NCI-H146 (cell line): ENCODE results near the gene KLHDC8A.

ENCODE experiments used
- DNase-seq: peaks from one replicate; lab custom pipeline; 2025; lab: John Stamatoyannopoulos, UW

Gene KLHDC8A

DNA sequence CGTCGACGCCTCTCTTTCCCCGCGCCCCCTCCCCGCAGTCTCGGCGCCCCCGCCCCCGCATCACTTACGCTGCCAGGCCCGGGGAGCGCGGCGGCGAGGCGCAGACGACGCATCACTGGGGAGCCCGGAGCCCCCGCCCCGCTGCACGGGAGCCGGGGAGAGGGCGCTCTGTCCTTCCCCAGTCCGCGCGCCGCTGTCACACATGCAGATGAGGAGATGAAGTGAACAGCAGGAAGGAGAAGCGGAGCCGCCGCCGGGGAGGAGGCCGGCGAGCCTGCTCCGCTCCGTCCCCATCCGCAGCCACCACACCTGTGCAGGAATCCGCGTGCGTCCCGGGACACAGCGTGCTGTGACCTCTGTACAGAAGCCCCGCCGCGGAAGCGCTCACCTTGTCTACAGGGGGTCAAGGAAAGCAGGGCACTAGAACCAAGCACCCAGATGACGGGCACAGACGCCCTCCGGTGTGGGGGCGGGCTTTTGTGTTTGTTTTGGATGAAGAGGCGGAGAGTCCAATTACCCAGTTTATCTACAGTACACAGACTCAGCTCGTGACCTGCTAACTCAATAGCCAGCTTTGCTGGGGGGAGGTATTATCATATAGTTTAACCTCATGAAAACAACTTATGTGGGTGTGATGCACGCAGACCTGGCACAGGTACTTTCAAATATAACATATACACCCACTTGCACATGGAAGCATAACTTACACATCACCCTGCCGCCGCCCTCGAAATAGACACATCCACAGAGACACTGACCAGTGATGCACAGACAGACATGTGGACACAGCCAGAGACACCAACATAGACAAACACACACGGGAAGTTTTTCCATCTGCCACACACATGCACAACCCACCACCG lies 12.4 kb downstream of the KLHDC8A start:
- DNase-seq, result peak; percentile 75

DNA sequence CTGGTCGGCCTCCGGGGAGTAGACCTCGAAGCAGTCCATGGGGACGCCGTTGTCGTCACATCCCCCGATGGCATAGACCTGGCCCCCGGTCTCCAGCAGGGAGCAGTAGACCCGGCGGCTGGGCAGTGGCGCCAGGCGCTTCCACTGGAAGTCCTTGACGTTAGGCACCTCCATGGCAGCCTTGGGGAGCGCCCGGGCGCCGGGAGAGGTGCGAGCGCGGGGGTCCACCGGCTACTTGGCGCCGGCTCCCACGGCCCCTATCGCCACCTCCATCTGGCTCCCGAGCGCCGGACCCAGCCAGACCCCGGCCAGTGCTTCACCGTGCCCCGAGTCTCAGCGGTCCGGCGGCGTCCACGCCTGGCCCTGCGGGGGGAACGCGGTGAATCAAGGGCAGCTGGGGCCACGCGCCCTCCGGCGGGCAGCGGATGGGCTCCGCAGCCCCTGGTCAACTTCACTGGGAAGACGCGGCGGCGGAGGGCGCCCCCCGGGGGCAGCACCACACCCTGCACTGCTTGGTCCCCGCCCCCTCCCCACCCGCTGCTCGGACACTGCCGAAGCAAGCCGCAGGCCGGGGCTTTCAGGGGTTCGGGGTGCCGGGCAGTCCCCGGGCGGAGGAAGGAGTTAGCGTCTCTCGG lies 13.2 kb downstream of the KLHDC8A start:
- peak; percentile 58 for DNase-seq

DNA sequence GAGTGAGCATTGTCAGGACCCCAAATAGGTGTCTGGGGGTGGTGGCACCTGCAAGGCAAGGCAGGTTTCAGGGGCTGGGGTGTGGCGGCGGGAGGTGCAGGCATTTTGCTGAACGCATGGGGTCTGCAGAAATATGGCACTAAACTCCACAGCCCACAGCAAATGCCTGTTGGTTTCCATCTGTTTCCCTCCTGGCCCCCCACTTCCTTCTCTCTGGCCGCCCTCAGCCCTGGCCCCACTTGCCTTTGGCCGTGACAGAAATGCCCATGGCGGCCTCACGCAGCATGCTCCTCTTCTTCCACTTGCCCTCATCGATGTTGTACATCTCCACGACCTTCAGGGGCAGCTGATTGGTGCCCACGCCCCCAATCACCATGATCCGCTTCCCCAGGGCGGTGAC lies 13.7 kb downstream of the KLHDC8A start:
- no peak for DNase-seq

DNA sequence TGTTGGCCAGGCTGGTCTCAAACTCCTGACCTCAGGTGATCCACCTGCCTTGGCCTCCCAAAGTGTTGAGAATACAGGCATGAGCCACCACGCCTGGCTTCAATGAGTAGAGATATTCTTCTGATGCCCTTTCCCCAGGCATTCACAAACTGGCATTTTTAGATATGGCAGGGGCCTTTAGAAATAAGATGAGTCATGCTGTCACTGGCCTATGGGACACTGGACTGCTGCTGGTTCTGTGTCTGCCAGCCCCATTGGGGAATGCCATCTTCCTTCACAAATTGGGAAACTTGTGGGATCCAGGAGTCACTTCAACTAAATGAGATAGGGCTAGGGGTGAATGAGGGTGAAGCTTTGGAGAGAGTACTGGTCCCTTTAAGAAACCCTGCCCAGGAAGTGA lies 16.0 kb downstream of the KLHDC8A start:
- DNase-seq, result no peak

DNA sequence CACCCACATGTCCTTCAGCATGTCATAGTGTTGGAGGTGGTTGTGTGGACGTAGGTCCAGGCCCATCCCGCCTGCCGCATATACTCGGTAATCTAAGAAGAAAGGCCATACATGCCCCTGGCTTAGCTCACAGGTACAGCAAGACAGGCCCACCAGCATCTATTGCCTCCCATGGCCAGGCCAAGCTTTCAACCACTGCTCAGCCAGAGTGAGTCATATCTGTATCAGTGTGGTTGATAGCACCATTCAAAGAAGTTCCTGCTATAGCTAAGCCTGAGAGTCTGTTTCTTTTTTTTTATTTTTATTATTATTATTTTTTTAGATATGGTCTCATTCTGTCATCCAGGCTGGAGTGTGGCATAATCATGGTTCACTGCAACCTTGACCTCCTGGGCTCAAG lies 17.0 kb downstream of the KLHDC8A start:
- no peak for DNase-seq

DNA sequence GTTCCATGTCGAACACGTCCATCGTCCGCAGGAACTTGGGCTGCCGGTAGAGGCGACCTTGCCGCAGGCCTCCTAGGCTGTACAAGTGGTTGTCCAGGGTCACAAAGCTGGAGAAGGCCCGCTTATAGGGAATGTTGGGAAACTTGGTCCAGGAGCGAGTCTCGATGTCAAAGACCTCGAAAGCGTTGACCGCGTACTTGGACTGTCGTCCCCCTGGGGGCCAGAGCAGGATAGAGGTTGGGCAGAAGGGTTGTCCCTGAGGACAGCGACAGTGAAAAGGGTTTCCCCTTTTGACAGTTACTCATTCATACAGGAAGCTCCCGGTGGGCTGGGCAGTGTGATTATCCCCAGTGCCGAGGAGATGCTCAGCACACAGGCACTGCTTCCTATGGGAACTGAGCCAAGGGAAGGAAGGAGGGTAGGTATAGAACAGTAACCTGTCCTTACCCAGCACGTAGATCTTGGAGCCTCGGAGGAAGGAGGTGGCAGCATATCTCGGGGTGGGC lies 17.5 kb downstream of the KLHDC8A start:
- no peak for DNase-seq

DNA sequence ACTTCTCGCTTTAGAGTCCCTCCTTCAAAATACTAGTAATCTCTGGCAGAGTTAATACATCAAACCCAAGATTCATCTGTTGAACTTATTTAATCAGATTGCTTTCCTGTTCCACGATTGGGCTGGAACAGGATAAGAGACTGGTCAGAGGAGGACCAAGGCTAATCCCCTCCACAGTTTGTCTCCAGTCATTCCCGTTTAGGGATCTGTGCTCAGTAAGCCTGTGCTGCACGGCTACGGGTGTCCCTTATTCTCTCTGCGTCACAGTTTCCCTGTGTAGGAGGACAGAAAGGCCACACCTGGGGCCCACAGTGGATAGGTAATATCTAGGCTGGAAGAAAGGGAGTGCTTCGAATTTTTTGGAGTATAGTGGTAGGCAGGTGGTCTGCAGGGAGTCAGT lies 18.7 kb downstream of the KLHDC8A start:
- DNase-seq, result no peak

DNA sequence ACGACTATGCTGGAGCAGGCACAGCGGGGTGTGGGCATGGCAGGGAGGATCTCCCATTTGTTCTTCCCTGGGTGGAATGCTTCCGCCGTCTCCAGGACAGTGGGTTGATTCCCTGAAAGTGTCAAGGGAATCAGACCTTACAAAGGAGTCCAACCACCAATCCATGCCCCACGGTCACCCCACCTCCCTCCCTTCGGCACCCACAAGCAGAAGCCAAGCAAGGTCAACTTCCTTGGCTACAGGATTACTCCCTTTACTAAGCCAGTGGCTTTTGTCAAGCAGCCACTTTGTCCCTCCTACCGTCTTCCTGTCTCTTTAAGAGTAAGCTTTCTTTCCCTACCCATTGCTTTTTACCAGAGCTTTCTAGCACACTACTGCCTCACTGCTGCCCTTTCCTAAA lies 19.2 kb downstream of the KLHDC8A start:
- no peak for DNase-seq

DNA sequence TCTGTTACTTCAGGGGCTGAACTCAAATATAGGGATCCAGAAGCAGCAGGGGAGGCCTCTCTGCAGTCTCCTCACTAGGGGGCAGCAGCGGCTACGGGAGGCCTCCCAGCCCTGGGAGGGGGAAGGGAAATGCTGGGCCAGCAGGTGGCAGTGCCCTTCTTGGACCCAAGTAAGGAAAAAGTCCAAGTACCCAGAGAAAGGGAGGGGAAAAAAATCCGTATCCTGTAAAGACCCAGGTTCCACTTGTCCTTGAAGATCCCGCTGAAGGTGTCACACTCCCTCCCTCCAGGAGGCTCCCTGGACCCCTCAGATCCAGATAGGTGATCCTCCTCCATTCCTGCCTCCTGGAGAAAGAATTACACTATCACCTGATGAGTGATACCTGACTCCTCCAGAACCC lies 21.0 kb downstream of the KLHDC8A start:
- DNase-seq, result peak; percentile 74

DNA sequence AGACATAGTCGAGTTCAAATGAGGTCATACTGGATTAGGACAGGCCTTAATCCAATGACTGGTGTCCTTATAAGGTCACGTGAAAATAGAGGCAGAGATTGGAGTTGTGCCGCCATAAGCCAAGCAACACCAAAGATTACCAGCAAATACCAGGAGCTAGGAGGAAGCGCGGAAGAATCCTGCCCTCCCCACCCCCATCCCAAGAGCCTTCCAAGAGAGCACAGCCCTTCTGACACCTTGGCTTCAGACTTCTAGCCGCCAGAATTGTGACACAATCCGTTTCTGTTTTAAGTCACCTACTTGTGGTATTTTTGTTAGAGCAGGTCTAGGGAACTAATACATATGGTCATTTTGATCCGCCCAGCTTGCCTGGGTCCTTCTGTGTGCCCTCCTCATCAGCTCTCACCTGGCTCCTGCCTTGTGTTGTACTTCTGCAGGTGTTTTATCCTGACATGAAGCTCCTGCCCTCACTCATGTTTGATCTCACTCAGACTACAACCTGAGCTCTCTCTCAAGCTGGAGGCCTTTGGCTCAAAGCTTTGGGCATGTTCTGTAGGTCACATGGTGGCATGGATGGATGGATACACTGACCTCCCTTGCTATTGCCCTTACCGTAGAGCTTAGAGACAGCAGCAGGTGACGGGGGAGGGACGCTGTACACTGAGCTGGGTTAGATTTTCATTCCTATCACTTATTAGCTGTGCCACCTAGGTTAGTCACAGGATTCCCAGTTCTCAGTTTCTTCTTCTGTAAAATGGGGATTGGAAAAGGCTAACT lies 24.5 kb downstream of the KLHDC8A start:
- no peak for DNase-seq

DNA sequence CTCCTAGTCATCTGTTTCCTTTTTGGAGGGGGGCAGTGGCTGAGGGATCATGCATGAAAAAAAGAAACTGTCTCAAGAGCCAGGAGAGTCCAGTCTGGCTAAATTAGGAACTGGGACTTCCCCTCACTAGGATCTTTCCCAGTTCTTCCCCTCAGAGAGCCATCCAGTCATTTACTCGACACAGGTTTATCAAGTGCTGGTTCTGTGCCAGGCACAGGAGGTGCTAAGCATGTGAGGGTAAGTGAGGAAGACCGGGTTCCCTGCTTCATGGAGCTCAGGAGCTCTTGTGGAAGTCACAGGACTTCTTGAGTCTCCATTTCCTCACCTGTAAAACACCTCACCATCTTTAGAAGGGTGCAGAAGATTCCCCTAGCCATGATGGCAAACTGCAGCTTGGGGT lies 26.6 kb downstream of the KLHDC8A start:
- DNase-seq, result no peak

DNA sequence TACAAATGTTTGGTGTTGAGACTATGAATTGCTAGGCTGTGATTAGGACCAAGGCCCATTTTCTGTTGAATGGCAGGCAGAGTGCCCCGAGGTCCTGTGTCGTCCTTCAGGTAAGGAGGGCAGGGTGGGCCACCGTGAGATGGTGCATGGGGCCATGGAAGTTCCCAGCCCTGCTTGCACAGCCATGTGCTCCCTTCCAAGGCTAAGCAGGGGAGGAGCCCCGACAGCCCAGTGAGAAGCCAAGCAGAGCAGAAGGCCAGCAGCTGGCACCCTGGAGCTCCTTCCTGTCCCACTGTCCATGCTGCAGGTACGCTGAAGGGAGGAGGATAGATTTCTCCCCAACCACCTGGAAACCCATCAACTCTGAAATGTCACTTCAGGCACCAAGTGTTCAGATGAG lies 27.0 kb downstream of the KLHDC8A start:
- peak; percentile 32 for DNase-seq

DNA sequence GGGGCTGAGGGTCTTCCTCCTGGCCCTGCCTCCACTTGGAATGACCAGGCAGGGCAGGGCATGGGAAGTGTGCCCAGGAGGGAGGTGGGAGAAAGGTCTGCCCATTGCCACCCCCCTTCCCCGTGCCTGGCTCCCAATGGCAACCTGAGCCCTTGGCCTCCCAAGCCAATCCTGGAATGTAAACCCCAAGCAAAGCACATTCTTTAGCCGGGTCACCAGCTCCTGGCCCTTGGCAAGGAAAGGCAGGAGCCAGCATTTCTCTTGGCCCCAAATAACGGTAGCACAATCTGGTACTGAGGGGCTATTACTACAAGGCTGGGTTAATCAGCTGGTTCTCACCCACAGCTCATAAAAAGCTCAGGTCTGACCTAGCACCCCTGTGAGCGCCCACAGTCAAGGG lies 28.2 kb downstream of the KLHDC8A start:
- no peak for DNase-seq

DNA sequence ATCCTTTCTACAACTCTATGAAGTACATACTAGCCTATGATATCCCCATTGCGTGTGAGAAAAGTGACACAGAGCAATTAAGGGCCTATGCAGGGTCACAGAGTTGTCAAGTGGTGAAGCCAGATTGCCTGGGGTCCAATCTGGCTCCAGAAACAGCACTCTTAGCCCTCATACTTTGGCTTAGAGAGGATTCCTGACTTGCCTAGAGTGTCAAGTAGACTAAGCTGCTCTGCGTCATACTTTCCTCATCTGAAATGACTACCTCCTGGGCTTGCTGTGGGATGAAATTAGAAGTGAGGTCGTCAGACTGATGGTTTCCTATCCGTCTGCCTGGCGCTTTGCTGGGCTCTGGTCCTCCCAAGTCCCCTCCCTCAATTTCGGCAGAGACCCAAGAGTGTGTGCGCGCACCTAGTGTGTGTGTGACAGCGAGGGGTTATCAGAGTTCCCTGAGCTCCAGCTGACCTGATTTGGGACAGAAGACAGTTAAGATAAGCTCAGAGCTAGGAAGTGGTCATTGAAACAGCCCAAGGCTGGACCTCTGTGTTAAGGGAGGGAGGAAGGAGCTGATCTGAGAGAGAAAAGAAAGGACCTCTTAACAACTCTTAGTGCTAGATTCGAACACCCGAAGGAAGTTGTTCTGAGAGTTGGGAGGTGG lies 29.8 kb downstream of the KLHDC8A start:
- DNase-seq, result no peak

DNA sequence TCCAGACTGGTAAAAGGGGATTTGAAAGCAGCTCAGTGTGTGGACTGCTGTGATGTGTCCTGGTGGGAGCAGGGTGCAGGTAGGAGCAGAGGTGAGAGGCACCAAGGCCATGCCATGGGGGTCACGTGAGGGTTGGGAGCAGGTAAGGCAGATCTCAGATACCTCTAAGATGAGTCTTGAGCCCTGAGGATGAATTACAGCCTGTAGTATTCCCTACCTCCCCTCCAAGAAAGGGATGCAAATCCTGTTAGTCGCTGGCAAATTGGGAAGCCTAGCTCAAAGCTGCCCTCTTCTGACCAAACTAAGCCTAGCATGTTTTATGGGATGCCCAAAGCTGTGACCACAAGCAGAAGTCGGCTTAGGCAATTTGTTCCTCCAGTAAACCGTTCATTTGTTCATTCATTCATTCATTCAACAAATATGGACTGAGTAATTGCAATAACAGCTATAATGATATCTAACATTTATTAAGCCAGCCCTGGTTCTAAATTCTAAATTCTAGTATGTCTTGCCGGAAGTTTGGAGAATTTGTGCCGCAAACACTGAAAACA lies 31.3 kb downstream of the KLHDC8A start:
- peak; percentile 53 for DNase-seq

DNA sequence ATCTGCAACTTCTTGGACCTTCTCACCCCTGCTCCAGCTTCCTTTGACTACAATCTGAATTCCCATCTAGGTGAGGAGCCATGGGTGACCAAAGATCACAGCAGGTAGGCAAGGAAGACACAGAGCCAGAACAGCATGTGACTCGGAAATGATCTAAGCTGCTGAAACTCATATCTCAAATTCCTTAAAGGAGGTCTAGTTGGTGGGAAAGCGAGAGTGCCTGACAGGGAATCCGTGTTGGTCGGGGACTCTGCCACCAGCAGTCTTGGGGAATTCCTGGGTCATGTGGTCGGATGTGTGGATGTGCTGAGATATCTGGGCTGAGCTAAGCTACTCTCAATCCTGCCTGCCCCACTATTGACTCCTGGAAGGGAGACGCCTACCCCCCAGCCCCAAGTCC lies 31.9 kb downstream of the KLHDC8A start:
- DNase-seq, result no peak

DNA sequence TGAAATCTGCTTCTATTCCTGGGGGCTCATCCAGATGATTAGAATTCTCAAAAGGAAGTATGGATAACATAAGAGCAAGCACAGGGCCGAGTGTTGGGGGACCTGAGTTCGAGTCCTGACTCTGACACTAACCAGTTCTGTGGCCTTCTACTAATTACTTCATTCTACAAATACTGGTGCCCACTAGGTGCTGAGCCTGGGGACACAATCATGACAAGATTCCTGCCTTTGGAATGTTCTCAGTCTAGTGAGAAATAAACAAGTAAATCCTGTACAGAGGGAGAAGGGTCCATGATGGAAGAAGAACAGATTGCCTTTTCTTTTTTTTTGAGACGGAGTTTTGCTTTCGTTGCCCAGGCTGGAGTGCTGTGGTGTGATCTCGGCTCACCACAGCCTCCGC lies 32.9 kb downstream of the KLHDC8A start:
- no peak for DNase-seq

DNA sequence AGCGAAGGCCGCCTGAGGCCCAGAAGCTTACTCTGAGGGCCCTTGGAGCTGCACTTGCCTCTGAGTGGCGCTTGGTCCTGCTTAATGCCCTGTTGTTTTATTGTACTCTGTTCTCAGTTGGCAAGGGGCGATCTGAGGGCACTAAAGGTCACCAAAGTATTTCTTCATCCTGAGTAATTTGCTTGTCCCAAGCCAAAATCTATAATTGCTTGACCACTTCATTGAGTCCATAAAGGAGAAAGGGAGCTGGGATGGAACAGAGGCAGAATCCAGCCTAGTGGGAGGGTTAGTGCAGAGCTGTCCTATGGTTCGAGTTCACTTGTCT lies 34.8 kb downstream of the KLHDC8A start:
- DNase-seq, result no peak

DNA sequence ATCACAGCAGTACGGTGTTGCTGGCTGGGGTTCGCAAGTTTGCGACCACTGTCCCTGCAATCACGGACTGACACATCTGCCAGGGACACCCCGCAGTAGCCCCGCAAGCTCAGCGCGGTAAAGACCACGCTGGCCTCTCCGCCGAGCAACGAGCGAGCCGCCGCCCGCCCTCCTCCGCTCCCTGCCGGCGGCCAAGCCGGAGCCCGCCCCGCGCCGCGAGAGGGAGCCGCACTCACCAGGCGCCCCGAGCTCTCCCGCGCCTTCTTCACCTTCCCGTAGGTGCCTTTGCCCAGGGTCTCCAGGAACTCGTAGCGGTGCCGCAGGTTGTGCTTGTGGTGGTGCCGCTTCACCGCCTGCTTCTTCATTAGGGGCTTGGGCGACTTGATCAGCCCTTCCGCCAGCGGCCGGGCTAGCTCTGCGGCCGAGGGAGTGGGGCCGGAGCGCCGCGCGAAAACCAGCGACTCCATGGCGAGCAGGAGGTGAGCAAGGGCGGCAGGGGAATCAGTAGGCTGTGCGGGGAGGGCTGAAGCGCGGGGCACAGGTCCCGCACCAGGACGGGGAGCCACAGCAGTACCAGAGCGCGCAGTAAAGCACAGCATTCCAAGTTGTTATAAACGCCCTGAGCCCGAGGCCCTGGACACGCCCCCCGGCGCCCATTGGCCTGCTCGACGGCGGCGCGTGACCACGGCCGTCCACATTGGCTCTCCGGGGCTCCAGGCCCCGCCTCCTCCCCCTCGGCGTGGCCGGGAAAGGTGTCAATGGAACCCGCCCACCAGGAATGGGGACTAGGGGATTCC lies 35.4 kb downstream of the KLHDC8A start, which contains the start of gene NUAK2:
Gene NUAK2, minus strand, starts transcription at position 584 of the 797 bp plus-strand sequence. Its CDS starts 117 bp downstream, at position 467.
- DNase-seq, result peak; percentile 92

DNA sequence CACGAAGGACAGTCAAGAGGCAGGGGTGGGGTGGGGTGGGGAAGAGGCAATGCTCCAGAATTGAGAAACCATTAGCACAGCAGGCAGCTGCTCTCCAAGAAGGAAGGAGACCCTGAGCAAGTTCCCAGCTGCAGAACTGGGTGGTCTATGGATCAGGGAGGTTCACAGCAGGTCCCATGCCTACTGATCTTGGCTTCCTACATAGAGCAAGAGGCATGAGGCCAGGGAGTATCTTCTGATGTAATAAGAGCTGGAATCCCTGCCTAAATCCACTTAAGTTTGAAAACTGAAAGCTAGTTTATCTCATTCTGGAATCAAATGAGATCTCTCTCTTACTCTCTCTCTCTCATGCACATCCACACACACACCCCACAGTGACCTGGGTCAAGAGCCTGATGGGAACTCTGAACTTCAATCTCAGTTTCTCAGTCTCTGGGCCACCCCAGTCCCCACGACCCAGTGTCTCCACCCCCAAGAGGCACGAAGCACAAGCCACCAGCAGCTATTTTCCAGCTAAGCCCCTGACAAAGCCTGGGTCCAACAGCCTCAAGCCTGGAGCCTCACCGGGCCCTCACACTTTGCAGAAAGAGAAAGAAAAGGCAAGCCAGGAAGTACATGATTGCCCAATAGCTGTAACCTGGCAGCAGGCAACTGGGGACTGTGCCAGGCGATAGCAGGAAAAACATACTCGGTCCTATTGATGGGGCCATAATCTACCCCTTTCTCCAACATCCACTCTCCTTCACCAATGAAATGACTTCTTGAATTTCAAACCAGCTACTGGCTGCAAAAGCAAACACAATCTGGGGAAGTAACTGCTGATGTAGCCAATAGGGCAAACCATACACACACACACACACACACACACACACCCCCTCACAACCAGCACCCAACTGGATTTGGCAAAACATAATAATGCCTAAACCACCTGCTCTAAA lies 37.4 kb downstream of the KLHDC8A start:
- DNase-seq, result peak; percentile 18
